ENCODE measurements around the gene SYT9.

The SYT9 gene

DNA sequence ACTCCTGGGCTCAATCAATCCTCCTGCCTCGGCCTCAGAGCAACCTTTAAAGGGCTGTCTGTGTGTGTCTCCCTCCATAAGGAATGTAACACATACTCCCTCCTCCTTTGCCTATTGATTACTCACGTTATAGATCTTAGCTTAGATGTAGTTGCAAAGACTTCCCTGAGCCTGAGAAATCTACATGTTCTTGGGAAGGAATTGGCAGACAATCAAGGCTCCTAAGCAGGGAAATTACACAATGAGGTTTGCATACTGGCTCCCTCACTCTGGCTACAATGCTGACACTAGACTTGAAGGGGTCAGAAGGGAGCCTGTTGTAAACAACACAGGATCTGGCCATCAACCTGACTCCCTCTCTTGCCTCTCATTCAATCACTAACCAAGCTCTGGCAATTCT is 228.4 kb downstream of the SYT9 start:
- no peak for DNase-seq

DNA sequence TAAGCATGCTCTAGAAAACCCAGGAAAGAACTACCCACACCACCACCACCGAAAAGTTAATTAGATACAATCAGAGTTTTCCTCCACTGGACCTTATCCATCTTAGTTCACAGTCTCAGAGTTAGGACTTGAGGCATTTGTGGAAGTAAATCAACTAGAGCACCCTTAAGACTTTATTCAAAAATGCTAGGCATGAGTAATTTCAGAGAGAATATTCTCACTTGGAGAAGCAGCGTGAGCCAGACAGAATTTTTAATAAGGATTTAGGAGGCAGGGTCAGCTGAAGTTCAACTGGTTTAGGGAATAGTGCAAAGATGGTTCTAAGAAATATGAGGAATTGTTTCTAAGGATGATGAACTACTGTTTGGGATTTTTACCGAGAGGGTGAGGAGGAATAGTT is 232.4 kb downstream of the SYT9 start:
- DNase-seq: no peak

DNA sequence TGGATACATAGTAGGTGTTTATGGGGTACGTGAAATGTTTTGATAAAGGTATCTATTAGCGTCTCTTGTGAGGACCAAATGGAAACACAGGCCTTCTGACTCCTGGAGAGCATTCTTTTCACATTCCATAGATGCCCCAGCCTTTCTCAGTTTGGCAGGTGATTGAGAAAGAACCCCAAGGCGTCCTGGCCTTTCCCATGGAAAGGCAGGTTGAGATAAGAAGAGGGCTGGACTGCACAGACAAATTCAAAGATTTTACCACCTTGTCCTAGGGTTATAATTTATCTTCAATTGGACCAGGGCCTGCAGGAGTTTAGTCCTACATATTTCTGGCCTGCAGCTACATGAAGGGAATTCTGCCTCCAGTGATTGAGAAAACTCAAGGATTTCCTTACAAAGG is 232.9 kb downstream of the SYT9 start:
- DNase-seq: no peak

DNA sequence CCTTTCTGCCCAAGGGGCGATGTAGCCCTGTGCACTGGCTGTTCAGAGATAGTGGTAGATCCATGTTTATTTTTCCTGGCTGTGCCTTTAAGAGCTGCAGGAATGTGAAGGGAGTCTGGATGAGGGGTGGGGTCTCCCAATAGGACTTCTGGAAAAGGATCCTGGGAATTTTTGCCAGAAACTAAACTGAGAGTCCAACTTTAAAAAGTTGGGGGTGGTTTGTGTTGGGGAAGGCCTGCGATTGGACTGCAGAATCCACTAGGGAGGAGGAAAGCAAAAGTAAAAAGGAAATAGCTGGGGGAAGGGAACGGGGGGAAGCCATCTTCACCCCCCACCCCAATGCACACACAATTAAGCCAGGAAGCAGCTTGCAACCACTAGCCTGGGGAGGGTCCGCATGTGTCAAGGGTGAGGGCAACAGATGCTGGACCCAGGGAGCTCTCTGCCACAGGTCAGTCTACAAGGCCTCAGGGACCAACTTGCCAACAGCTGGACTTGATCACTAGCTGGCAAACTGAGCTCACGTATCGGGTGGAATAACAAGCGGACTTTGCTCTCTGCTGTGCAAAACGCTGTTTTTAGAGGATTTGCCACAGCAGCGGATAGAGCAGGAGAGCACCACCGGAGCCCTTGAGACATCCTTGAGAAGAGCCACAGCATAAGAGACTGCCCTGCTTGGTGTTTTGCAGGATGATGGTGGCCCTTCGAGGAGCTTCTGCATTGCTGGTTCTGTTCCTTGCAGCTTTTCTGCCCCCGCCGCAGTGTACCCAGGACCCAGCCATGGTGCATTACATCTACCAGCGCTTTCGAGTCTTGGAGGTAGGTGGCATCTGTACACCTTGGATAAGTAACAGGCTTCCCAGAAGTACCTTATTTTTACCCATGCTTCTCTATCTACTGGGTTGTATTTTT is 233.7 kb downstream of the SYT9 start, which contains the start of gene OLFML1:
TSS of gene OLFML1 (plus strand) at position 321 of the 912 bp plus-strand sequence. CDS start at position 691, 370 bp downstream.
- no peak for DNase-seq

DNA sequence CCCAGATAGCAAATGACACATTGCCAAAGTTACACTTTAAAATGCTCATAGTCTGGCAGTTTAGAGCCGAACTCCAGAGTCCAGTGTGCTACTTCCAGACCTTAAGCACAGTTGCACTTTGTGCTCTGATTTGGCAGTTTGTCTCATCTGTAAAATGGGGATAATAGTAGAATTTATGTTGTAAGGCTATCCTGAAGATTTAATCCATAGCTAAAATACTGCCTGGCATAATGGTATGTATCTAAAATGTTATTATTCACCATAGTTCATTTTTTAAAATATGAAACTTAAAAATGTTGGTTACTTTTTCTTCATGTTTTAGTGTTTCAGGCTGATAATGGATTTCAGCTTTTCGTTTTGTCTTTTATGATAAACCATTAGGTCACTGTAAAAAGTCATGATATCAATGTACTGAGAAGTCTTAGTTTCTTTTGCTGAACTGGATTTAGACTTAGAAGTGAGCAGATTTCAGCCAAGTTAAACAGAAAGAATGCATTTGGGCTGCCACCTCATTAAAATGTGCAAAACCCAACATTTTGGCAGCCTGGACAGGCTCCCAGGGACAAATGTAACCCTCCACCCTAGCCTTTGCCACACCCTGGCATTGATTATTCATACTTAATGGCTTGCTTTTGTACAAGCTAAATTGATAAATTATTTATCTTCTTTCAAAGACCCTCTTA is 234.5 kb downstream of the SYT9 start:
- no peak for DNase-seq

DNA sequence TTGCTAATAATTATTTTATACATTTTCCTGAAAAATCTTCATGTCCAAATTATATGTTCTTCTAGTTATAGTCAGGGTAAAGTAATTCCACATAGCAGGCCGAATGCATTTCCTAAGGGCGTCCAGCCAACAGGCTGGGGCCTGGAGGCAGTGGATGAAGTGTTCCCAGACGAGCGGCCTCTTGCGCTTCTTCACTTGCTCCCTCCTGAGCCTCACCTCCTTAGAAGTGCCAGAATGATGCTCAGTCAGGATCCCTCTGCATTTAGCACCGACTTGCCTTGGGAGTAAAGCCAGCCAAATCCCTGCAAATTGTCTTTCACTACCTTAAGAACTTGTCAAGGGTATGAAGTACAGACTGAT is 235.1 kb downstream of the SYT9 start:
- no peak for DNase-seq

DNA sequence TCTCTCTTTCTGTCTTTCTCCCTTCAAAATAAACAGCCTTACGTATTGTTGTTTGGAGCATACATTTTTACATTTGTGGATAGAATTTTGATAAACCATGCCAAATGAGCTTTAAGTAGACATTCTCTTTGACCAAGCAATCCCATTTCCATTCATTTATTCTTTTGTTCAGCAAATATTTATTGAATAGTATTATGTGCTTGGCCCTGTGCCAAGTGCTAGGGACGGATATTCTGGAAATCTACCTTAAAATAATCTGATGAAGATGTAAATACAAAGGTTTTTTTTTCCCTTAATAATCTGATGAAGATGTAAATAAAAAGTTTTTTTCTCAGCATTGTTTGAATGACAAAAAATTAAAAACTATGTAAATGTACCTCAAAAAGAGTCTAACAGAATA is 235.7 kb downstream of the SYT9 start:
- DNase-seq: no peak

DNA sequence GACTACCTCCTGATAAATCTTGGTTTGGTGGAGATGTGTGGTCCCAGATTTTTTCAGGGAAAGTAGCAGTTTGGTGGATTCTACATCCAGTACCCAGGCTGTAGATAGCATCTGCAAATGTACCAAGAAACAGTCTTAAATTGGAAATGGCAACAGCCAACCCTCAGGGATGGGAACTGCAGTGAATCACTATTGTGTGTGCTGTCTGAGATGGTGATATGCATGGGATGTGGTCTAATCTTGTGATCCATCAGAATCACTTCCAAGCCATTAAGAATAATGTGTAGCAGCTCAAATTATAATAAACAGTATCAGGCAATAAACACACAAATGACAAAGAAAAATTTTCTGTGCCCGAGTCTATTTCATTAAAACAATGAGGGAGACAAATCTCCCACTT is 237.0 kb downstream of the SYT9 start:
- no peak for DNase-seq

DNA sequence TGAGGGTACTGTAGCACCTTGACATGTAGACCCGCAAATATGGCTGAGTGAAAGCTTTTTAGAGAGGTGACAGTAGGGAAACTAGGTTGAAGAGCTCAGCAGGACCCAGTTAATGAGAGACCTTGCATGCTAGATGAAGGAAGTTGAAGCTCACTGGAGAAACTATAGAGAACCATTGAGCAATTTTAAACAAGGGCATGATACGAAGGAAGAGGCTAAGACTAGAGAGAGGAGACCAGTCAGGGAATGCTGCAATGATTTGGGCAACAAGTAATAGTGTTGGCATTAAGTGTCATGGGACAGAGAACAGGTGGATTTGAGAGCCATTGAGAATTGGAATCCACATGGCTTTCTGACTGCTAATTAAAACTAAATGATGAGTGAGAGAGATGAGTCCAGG is 237.7 kb downstream of the SYT9 start:
- DNase-seq: no peak

DNA sequence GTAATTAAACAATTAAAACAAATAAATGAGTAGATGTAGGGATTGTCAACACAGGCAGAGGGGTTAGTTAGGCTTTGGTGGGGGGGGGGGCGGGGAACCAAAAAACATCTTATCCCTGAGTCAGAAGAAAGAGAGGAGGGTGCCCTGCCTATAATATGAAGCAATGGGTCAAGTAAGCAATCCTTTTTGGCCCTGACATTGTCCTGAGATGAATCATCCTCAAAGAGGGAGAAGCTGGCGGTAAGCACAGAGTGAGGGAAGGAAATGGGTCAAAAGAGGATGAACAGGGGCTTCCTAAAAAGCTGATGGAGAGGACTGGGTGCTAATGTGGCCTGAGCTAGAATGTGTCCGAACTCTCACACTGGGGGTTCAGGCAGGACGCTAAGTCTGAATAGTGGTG is 238.3 kb downstream of the SYT9 start:
- DNase-seq: no peak

DNA sequence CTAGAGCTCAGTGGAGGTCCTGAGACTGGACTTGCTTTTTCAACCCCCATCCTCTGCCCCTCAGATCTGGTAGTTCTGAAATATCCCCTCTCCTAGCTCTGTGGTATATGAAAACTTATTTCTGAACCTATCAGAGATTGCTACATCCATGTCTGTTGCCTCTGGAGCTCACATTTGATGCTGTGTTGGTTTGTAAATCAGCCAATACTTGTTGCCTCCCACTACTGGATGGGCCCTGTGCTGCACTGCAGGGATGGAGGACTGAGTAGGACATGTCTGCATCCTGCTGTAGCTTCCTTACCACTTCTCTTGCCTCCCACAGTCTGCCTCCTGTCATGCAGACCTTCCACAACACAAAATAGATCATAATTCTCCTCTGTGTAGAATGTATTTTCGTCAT is 238.8 kb downstream of the SYT9 start:
- DNase-seq: no peak

DNA sequence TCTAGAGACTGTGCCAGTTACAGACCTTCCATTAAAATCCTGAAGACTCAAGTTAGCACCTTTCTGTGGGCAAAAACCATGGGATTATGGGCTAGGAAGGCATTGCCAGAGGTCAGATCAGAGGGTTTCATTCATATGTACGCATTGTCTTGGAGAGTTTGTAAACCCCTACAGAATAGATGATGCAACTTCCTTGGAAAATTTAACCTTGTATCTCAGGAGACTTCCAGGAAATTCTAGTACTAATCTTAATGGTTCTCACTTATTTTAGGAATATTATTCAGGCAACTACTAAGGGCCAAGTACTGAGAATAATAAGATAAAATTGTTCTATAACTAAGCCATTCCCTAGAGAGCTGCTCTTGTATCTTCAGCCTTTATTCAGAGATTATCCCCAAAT is 240.5 kb downstream of the SYT9 start:
- no peak for DNase-seq

DNA sequence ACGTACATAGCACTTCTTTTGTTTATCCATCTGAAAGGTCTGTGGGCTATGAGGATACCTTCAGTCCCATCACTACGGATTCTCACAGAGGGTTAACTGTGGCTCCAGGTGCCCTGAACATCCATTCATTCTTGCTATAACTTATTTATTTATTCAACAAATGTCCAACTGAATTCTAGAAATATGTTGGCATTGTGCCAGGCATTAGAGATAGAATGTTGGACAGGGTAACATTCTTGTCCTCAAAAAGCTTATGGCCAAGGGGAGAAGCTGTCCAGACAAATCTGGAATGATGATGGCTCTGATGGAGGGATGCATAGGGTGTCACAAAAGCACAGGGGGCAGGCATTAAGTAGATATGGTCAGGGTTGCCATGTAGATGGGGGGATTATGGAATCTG is 242.0 kb downstream of the SYT9 start:
- DNase-seq: no peak

DNA sequence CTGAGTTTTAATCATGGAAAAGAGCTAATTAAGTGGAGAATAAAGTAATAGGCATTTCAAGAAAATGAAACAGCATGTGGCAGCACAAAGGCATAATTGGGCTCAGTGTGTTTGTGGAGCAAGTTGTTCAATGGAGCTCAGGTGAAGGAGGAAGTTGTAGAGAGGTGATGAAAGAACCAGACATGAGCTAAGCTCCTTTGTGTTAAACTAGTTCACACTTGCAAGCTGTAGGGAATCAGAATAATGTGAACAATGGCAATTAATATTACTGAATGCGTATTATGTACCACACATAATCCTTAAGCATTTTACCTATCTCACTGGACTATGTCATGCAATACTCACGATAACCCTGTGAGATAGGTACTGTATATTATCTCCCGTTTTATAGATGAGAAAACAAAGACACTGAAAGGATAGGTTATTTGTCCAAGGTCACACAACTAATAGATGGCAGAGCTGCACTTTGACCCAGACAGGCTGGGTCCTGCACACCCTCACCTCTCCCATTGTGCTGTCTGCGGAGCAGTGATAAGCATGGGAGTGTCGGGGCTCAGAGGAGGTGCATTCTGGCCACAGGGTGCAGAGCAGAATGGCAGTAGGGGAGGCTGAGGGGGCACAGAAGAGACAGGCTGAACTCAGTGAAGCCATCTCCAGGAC is 242.5 kb downstream of the SYT9 start:
- no peak for DNase-seq

DNA sequence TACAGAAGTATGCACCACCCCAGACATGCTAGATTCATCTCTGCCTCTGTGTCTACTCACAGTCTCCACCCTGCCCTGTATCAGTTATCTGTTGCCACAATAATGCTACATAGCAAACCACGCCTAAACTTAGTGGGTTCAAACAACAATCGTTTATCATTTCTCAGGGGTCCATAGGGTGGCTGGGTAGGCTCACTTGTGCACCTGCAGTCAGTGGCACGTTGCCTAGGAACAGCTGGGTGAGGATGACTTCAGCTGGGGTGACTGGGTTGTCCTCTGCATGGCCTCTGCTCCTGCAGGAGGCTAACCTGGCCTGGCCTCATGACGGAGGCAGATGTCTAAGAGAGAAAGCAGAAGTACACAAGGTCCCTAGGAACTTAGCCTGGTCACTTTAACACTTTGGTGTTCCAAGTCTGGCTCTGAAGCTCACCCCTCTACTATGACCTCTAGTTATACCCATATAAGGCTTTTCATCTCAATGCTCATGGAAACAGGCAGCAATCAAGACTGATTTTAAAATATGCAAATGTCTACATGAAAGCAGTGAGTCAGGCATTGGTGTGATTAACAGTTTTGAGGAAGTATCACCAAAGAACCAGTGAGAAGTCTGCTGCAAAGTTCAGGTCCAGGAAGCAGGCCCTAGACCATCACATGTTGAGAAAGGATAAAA is 244.3 kb downstream of the SYT9 start:
- no peak for DNase-seq

DNA sequence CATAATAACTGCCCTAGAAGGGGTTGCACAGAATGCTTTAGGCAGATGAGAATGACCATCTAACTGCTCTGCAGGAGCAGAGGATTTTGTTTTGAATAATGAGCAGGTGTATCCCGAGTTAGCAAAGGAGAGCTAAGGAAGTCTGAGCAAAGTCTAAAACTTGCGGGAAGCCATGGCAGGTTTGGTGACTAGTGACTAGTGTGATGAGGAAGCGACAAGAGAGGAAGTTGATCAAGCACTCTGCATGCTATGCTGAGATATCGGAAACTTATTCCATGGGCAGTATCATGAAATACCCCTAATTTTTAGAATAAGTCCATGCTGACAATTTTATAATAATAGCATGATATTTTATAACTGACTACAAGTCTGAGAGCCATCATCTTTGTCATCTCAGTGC is 246.5 kb downstream of the SYT9 start:
- no peak for DNase-seq

DNA sequence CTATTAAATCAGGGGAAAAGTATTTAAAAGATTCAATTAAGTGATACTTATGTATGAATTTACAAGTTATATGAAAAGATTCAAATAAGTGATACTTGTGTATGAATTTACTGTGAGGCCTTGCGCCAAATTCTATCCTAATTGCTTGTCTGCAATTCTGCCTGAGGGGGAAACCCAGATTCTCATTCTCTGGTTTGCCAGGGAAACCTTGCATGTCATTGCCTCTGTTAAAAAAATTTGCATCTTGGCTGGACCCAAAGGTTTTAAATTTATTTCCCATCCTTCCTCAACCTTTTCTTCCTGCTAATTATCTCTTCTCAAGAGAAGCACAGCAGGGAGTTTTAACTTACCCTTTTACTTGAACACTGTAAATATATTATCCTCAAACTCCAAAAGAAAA is 247.4 kb downstream of the SYT9 start:
- DNase-seq: no peak

DNA sequence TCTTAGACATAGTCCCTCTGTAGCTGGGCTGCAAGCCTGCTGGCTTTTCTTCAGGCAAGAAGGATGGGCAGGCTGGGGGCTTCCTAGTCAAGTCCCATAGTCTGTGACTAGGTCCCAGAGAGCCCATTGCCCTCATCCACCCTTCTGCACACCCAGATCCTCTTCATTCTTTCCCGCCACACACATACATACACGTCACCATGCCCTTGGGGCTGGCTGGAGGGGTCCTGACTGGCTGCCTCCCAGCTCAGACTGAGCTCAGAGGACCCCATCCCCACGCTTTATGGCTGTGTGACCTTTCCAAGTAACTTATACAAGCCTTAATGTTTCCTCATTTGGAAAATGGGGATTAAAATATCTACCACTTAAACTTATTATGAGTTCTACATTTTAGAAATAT is 248.5 kb downstream of the SYT9 start:
- no peak for DNase-seq

DNA sequence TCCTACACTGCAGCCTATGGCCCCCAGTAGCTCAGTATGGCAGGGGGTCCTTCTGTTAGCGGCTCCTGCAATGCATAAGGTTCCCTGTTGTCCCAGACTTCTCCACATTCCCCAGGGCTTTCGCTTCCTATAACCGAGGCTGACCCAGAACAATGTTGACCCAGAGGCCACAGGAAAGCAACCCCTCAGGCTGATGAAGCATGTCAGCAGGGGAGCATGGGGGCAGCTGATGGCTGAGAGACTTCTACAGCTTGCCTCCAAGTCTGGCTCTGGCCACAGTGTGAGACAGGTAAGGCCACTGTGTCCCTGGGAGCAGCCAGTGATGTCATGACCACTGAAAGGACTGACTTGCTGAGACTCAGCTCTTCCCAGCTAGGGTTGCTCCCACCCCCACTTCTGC is 249.5 kb downstream of the SYT9 start:
- no peak for DNase-seq

DNA sequence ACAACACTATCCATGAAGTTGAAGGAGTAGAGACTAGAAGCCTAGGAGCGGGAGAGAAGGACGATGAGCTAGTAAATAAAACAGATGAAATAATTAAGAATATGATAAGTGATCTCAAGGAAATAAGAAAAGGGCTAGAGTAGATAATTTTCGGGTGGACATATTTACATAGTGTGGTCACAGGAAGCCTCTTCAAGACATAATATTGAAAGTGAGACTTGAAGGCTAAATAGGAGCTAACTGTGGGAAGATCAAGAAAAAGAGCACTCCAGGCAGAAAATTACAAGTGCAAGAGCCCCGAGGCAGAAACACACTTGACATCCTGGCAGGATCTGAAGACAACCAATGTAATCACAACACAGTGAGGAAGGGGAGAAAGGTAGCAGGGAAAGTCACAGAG is 250.2 kb downstream of the SYT9 start:
- no peak for DNase-seq

DNA sequence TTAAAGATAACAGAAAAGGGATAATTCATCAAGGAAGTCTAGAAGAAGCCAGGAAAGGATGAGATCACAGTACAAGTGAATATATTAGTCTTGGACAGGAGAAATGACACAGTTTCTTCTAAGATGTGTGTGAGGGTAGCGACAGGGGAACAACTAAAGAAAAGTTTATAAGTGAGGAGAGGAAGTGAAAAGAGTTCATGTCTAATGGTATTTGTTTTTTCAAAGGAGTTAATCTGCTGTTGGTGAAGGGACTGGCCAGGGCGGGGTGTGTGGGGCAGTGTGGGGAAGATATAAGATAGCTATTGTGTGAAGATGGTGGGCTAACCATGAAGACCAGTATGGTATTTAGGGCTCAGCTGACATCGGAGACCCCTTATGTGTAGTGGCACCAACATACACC is 254.5 kb downstream of the SYT9 start:
- DNase-seq: no peak

DNA sequence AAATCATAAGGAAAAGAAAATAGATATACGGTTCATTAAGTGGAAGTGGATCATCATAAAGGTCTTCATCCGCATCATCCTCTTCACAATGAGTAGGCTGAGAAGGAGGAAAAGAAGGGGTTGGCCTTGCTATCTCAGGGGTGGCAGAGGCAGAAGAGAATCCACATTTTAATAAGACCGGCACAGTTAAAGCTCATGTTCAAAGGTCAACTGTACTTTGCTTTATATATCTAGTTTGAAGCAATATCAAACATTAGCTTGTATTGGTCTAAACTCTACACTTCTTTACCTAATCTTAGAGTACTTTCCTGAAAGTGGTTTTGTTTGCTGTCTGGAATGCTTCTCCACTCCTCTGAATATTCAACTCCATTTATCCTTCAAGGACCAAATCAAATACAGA is 256.4 kb downstream of the SYT9 start:
- no peak for DNase-seq

DNA sequence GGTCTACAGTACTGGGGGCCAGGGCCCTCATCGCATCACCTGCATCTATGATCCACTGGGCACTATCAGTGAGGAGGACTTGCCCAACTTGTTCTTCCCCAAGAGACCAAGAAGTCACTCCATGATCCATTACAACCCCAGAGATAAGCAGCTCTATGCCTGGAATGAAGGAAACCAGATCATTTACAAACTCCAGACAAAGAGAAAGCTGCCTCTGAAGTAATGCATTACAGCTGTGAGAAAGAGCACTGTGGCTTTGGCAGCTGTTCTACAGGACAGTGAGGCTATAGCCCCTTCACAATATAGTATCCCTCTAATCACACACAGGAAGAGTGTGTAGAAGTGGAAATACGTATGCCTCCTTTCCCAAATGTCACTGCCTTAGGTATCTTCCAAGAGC is 258.3 kb downstream of the SYT9 start:
- no peak for DNase-seq
